Keratinocyte (primary cell): ENCODE data around the gene WNT6.

Experiments
- CTCF ChIP-seq, 3 experiments: IDR thresholded peaks in 1 of 3; conservative IDR thresholded peaks in 1 of 3; optimal IDR thresholded peaks in 1 of 3; 2 replicates in 2 of 3; 3 replicates in 1 of 3; pipeline versions ENCODE3 to v1.5.1; 2011; ENCODE audit warnings: low read length in 3 of 3, mild to moderate bottlenecking in 3 of 3, moderate library complexity in 2 of 3, control low read depth in 1 of 3, inconsistent platforms in 1 of 3; ENCODE audit not compliant: insufficient read depth in 2 of 3; ENCODE audit errors: extremely low read depth in 1 of 3
- EZH2 ChIP-seq: IDR thresholded peaks from one replicate; pipeline ENCODE4 v1.6.1; 2012; ENCODE audit warnings: inconsistent platforms, mild to moderate bottlenecking, low read length, moderate library complexity

GRCh38 chr2:218910741-218911140, 51.1 kb downstream of the WNT6 start:
- TF ChIP-seq CTCF (optimal IDR thresholded peaks at IDR 0.05 in 1 of 3, IDR thresholded peaks at IDR 0.05 in 1 of 3, conservative IDR thresholded peaks at IDR 0.05 in 1 of 3; ENCODE audit: extremely low read depth in 1 of 3, insufficient read depth in 2 of 3, low read length in 3 of 3) (no peak), EZH2 (no peak)
